Fibroblast of skin of right quadriceps (primary cell): Measurements from ENCODE around the gene IFT20.
"Not testable (repeated sequence)": the region's sequence is repeated elsewhere in the genome, so short reads cannot be mapped to it uniquely, and the experiment has no call there.

ENCODE experiments used
- DNase-seq: peaks from one replicate; pipeline ENCODE4 v3.0.0-alpha.2; 2013

The IFT20 gene

GRCh38 chr17:28298449-28298848 lies 36.8 kb downstream of the IFT20 start:
- no peak for DNase-seq

GRCh38 chr17:28295677-28296578 lies 39.3 kb downstream of the IFT20 start:
- DNase-seq = no peak

GRCh38 chr17:28293994-28294393 lies 41.3 kb downstream of the IFT20 start:
- DNase-seq = no peak

- DNase-seq = not testable (repeated sequence)
Observed at GRCh38 chr17:28292878-28293277, 42.4 kb downstream of the IFT20 start.

GRCh38 chr17:28291780-28292330 lies 43.4 kb downstream of the IFT20 start:
- DNase-seq = no peak

- no peak for DNase-seq
Observed at GRCh38 chr17:28290703-28291102, 44.6 kb downstream of the IFT20 start.

- DNase-seq = no peak
Observed at GRCh38 chr17:28285965-28286364, 49.3 kb downstream of the IFT20 start.

- DNase-seq = peak; percentile 84
Observed at GRCh38 chr17:28282596-28282995, 52.7 kb downstream of the IFT20 start.

GRCh38 chr17:28280826-28281225 lies 54.4 kb downstream of the IFT20 start:
- DNase-seq = no peak

GRCh38 chr17:28279411-28279810 lies 55.9 kb downstream of the IFT20 start:
- DNase-seq = peak; percentile 53
